SK-N-MC (cell line): ENCODE results near the gene SLC12A1.

Experiments used
- EZH2 ChIP-seq: fragments of 200-600 bp; sonication (generic); IDR thresholded peaks from one replicate; pipeline ENCODE4 v1.6.1; 2017; ENCODE audit warnings: antibody characterized with exemption
- POLR2AphosphoS5 ChIP-seq: IDR thresholded peaks from 2 replicates; pipeline ENCODE4 v1.6.1; 2012; ENCODE audit warnings: mild to moderate bottlenecking, low read depth, low read length, borderline replicate concordance

DNA sequence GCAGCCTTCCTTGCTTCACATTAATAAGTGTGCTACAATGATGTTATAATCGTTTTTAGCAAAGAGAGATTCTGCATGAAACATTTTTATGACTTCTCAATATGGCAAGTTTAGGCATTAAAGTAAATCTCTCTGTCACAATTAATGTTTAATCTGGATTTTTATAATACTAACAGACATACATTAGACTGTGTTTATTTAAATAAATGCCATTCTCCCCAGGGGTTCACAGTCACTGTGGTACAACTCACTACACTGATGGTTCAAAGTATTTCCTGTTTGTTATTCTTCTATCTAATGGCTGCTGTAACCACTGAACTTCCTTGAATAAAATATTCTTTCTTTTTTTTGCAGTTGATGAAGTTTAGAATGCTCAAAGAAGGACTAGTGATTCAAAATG lies 59.0 kb downstream of the SLC12A1 start:
- no peak for TF ChIP-seq EZH2
- peak; percentile 57; the same call in 1 of the 2 replicates for TF ChIP-seq POLR2AphosphoS5
